ELF-1 (cell line): ENCODE results near the gene CRISP2.

ENCODE experiments used
- DNase-seq: peaks from one replicate; pipeline ENCODE4 v3.0.0-alpha.2; 2016; ENCODE audit warnings: low read depth, low spot score

CRISP2 gene

GRCh38 chr6:49662231-49662891 is 51.0 kb downstream of the CRISP2 start:
- no peak for DNase-seq

- DNase-seq, result no peak
Observed at GRCh38 chr6:49653942-49654341, 59.4 kb downstream of the CRISP2 start.

DNA sequence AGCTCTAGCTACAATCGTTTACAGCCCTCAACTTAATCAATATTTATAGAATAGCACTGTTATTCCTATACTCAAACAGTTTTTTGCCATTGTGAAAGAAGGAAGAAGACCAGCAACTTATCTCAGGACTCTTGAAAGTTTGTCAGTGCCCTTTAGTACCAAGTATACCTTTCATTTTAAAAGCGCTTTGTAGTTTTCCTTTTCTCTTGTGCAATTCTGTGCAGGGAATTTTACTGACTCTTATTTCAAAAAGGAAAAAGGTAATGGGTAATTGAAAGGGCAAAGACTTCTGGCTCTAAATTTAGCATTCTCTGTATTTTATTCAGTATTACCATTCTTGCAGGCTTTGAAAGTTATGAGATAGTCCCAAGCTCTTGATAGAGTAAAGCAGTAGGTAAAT is 59.9 kb downstream of the CRISP2 start:
- no peak for DNase-seq

DNA sequence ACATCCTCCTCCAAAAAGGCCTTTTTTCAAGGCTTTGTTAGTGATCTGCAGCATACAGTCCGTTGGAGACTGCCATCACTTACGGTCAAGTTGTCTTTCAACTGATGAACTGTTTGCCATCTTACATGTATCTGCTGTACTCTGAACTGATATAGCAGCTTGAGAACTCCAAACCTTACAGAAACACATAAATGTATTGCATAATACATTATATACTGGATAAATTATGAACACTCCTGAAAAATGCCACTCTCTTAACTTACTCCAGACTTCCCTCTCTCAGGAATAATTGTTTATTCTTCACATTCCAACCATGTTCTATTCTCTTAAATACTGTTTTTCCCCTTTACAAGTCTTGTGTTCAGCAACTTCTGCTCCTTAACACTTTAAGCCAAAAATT is 62.1 kb downstream of the CRISP2 start:
- DNase-seq, result no peak

DNA sequence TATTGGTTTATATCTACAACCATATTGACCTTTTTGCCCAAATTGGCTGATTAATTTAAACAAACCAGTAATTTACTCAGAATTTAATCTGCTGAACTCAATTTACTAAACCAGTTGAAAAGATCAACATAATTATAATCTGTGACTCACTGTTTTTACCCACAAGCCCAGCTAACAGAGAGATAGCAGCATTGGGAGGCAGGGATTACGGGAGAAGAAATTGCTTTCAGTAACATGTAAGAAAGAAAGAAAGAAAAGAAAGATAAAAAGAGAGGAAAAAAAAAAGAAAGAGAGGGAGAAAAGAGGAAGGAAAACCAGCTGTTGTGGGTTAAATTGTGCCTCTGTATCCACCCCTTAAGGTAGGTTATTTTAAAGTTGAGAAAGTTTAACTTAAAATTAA is 63.4 kb downstream of the CRISP2 start:
- DNase-seq, result no peak

- DNase-seq, result no peak
Observed at GRCh38 chr6:49648036-49648435, 65.3 kb downstream of the CRISP2 start.

- no peak for DNase-seq
Observed at GRCh38 chr6:49647476-49647875, 65.9 kb downstream of the CRISP2 start.

- no peak for DNase-seq
Observed at GRCh38 chr6:49646942-49647341, 66.4 kb downstream of the CRISP2 start.

DNA sequence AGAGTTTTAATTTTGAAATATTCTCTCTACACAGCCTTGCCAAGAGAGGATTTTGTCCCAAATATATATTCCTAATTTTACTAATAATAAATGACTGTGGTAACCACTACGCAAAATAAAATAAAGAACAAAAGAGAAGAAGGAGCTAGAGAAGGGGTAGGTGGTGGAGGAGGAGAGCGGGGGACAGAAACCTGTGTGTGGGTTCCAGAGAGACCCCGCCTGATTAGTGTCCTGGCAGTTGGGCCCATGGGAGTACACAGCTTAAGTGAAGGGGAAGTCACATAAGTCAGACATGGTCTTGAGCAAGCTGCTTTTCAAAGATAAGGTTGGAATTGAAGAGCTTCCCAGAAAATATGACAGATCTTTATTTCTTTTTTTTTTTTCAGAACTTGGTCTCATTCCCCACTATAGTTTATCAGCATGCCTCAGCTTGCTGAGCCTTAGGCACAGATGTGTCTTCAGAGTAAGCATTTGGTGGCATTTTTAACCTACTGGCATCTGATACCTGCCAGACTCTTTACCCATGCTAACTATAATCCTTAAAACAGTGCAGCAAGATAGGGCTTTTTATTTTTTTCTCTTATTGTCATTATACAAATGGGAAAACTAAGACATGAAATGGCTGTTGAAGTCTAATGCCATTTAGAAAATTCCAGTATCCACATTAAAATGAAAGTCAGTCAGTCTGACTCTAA is 67.1 kb downstream of the CRISP2 start:
- no peak for DNase-seq

GRCh38 chr6:49645139-49645538 is 68.2 kb downstream of the CRISP2 start:
- no peak for DNase-seq
